ENCODE results near the gene PPFIBP1.

DNA sequence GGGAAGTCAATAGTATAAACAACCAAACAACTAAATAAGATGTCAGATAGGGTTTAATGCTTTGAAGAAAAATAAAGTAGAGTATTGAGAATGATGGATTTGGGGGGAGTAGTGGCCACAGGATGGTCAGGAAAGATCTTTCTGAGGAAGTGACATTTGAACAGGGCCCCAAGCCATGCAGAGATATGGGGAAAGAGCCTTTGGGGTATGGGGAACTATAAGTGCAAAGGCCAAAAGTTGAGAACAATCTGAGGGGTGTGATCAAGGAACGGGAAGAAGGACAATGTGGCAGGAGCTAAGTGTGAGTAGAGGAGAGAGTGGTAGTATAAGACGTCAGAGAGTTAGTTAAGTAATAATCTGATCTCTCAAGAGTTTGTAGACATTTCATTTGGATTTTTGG, 188.0 kb downstream of the PPFIBP1 start:
- TF ChIP-seq POLR2A (IDR thresholded peaks at IDR 0.05), result no peak
- TF ChIP-seq, protein P1, sequence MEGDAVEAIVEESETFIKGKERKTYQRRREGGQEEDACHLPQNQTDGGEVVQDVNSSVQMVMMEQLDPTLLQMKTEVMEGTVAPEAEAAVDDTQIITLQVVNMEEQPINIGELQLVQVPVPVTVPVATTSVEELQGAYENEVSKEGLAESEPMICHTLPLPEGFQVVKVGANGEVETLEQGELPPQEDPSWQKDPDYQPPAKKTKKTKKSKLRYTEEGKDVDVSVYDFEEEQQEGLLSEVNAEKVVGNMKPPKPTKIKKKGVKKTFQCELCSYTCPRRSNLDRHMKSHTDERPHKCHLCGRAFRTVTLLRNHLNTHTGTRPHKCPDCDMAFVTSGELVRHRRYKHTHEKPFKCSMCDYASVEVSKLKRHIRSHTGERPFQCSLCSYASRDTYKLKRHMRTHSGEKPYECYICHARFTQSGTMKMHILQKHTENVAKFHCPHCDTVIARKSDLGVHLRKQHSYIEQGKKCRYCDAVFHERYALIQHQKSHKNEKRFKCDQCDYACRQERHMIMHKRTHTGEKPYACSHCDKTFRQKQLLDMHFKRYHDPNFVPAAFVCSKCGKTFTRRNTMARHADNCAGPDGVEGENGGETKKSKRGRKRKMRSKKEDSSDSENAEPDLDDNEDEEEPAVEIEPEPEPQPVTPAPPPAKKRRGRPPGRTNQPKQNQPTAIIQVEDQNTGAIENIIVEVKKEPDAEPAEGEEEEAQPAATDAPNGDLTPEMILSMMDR (IDR thresholded peaks at IDR 0.05), result no peak
